WI38 (cell line): ENCODE data around the gene UBAP2.

ENCODE experiments used
- H3K4me3 ChIP-seq: 2 replicates; pipeline ENCODE4 v1.5.1; 2011; ENCODE audit warnings: low read depth, mild to moderate bottlenecking, control low read depth, low read length
- TF ChIP-seq, protein P1 (sequence below): IDR thresholded peaks from 2 replicates; pipeline ENCODE4 v1.5.1; 2012; ENCODE audit warnings: low read depth, mild to moderate bottlenecking, control low read depth, low read length

UBAP2 gene

DNA sequence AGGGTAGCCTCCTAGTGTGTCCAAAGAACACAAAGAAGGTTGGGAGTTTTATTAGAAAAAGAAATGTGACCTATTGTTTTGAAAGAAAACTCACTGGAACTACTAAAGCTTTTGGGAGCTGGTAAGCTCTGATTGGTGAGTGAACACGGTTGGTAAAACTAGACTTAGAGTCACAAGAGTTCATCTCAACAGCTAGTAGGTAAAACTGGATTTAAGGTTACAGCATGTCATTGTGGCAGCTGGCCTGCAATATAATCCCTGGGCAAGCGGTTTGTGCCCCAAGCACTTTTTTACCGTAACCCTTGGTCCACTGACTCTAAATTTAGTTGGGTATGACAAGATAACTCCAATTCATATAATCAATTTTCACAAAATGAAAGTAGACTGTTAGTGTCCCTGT is 47.4 kb downstream of the UBAP2 start:
- H3K4me3 ChIP-seq = no peak overlapping the region
- TF ChIP-seq, protein P1, sequence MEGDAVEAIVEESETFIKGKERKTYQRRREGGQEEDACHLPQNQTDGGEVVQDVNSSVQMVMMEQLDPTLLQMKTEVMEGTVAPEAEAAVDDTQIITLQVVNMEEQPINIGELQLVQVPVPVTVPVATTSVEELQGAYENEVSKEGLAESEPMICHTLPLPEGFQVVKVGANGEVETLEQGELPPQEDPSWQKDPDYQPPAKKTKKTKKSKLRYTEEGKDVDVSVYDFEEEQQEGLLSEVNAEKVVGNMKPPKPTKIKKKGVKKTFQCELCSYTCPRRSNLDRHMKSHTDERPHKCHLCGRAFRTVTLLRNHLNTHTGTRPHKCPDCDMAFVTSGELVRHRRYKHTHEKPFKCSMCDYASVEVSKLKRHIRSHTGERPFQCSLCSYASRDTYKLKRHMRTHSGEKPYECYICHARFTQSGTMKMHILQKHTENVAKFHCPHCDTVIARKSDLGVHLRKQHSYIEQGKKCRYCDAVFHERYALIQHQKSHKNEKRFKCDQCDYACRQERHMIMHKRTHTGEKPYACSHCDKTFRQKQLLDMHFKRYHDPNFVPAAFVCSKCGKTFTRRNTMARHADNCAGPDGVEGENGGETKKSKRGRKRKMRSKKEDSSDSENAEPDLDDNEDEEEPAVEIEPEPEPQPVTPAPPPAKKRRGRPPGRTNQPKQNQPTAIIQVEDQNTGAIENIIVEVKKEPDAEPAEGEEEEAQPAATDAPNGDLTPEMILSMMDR = no peak

DNA sequence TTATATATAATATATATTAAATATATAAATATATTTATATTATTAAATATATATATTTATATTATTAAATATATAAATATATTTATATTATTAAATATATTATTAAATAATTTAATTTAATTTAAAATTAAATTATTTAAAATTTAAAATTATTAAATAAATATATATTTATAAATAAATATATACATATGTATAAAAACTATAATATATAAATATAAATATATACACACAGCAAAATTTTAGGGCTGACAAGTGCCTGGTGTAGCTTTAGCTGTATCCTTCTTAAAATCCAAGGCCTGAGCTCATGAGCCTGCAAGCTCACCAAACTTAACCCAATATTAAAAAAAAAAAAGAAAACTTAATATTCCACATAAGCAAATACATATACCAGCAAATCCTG is 53.2 kb downstream of the UBAP2 start:
- TF ChIP-seq, protein P1 = no peak
- no peak overlapping the region for H3K4me3 ChIP-seq

DNA sequence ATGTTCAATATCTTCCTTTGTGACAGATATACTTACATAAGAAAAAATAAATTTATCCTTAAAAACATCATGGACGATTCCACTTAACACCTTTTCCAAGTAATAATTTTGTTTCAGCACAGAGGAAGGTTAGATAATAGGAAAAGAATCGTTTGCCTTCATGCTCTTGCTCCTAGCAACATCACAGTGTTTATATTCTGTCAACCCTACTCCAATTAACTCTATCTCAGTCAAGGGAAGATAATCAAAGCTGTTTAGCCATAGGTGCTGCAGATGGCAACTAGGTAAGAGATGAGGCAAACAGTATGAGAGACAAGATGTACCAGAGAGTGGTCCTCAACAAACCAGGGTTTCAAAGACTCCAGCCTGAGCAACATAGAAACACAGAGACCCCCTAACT is 55.6 kb downstream of the UBAP2 start:
- H3K4me3 ChIP-seq = no peak overlapping the region
- TF ChIP-seq, protein P1 = no peak

DNA sequence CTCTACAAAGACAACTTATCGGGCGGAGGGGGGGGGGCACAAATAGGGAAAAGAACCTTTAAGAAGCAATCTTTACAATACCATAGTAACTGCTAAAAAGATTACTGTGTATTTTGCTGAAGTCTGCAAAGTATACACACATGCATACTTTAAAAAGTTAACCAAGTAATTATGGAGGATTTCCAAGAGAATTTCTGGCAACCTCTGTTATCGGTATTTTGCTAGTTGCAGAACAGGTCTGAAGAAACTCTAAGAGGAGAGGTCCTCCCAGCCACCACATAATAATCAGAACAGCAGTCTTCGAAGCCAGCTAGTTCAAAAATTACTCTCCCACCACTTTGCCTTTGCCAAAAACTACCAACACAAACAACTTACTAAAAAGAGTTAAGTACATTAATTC is 56.1 kb downstream of the UBAP2 start:
- H3K4me3 ChIP-seq = no peak overlapping the region
- TF ChIP-seq, protein P1 = no peak

DNA sequence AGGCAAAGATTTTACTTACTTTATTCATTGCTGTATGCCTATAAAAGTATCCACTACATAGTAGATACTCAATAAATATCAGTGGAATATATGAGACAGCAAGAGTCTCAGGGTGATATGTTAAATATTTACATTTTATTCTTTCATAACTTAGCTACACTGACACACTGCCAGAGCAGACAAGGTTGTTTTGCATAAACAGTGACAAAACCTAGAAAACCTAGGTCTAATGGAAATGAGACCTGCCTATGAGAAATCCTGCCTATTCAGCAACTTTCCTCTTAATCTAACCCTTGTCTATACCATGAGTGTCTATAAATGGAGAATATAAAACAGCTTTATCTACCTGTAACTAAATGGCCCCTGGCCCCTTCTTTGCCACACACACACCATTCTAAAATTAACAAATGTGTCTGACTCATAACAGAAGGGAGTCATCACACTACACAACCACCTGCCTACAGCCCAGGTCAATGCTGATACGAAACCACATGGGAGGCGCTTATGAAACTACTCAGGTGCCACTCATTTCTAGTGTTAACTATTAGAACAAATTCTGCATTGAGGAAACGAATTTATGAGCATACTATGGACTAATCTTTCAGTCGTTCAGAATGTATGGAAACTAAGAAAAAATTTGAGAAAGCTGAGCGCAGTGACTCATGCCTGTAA is 60.3 kb downstream of the UBAP2 start:
- TF ChIP-seq, protein P1 = no peak
- H3K4me3 ChIP-seq = no peak overlapping the region

DNA sequence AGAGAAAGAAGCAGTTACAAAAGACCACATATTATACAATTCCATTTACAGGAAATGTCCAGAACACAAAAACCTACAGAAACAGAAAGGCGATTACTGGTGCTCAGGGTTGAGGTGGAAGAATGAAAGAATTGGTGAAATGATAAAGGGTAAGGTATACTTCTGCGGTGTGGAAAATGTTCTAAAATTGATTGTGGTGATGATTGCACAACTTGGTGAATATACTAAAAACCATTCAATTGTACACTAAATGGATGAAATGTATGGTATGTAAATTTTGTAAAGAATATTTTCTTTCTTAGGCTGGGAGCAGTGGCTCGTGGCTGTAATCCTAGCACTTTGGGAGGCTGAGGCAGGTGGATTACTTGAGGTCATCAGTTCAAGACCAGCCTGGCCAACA is 72.3 kb downstream of the UBAP2 start:
- TF ChIP-seq, protein P1 = no peak
- H3K4me3 ChIP-seq = no peak overlapping the region

DNA sequence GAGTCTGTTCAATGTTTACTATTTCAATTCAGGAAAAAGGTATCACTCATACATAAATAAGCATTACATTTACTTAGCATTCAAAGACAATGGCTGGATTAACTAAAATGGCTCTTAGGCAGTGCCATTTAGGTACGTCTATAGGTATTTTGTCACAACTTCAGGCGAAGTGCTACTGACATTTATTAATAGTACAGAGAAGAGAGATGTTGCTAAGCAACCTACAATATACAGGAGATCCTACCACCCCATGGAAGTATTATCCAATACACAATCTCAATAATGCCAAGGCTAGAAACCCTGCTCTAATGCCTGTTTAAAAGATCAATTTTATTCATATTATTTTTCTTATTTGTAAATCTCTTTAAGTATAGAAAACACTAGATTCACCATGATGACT is 76.0 kb downstream of the UBAP2 start:
- TF ChIP-seq, protein P1 = no peak
- no peak overlapping the region for H3K4me3 ChIP-seq
